WI38 (cell line): ENCODE data around the gene SELENOO.

Experiments
- H3K4me3 ChIP-seq: 2 replicates; pipeline ENCODE4 v1.5.1; 2011; ENCODE audit warnings: low read depth, mild to moderate bottlenecking, control low read depth, low read length
- CTCF ChIP-seq: IDR thresholded peaks from 2 replicates; pipeline ENCODE4 v1.5.1; 2012; ENCODE audit warnings: low read depth, mild to moderate bottlenecking, control low read depth, low read length

Gene SELENOO

GRCh38 chr22:50218153-50218995 is 17.6 kb downstream of the SELENOO start:
- H3K4me3 ChIP-seq: no peak overlapping the region
- TF ChIP-seq CTCF: no peak

- TF ChIP-seq CTCF: no peak
- no peak overlapping the region for H3K4me3 ChIP-seq
These were observed 18.4 kb downstream of the SELENOO start for GRCh38 chr22:50218996-50219727.

GRCh38 chr22:50219800-50220602 is 19.2 kb downstream of the SELENOO start:
- no peak for TF ChIP-seq CTCF
- no peak overlapping the region for H3K4me3 ChIP-seq

DNA sequence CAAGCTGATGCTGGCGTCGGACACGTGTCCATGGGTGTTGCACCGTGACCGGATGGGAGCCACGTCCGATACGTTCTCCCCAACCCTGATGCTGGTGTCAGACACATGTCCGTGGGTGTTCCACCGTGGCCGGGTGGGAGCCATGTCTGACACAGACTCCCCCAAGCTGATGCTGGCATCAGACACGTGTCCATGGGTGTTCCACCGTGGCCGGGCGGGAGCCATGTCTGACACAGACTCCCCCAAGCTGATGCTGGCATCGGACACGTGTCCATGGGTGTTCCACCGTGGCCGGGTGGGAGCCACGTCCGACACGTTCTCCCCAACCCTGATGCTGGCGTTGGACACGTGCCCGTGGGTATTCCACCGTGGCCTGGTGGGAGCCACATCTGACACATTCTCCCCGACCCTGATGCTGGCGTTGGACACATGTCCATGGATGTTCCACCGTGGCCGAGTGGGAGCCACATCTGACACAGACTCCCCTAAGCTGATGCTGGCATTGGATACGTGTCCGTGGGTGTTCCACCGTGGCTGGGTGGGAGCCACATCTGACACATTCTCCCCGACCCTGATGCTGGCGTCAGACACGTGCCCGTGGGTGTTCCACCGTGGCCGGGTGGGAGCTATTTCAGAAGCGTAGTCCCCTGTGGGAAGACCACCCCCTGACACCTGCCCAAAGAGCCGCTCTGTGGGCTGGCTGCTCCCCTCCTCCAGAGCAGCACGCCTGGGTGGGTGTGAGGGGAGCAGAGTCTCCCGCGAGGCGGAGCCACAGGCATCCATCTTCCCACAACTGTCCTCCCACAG is 20.0 kb downstream of the SELENOO start:
- no peak overlapping the region for H3K4me3 ChIP-seq
- TF ChIP-seq CTCF: no peak

- no peak for TF ChIP-seq CTCF
- H3K4me3 ChIP-seq: no peak overlapping the region
These were observed 20.8 kb downstream of the SELENOO start for GRCh38 chr22:50221410-50222300.

GRCh38 chr22:50222508-50222907 is 21.7 kb downstream of the SELENOO start:
- no peak for TF ChIP-seq CTCF
- no peak overlapping the region for H3K4me3 ChIP-seq
